GM12878 (cell line): ENCODE data around the gene ZNF655. TPM values are rescaled to one million over a fixed set of nuclear protein-coding genes. Genes with fewer than 3 reads are reported as not detected.
A peak's percentile ranks its signal among the peaks of the same experiment; 100 is the strongest.

Source experiments
- ASH2L ChIP-seq: fragments of 300-600, 200-600 bp; sonication (generic); IDR thresholded peaks from 2 replicates; pipeline ENCODE4 v1.6.1; 2017; ENCODE audit warnings: low read depth, mild to moderate bottlenecking, borderline replicate concordance
- BCL3 ChIP-seq: IDR thresholded peaks from 2 replicates; pipeline ENCODE4 v1.6.1; 2011; ENCODE audit warnings: borderline replicate concordance, low read depth, mild to moderate bottlenecking, moderate library complexity, low read length; ENCODE audit not compliant: insufficient read depth, poor library complexity, severe bottlenecking
- BMI1 ChIP-seq: fragments of 450-650 bp; IDR thresholded peaks from 2 replicates; pipeline ENCODE4 v1.6.1; 2016; ENCODE audit warnings: mild to moderate bottlenecking, moderate library complexity, borderline replicate concordance
- CBFB ChIP-seq: IDR thresholded peaks from 2 replicates; pipeline ENCODE4 v1.6.1; 2016; ENCODE audit warnings: antibody characterized with exemption, low read depth
- JUNB ChIP-seq: IDR thresholded peaks from 2 replicates; pipeline ENCODE4 v1.6.1; 2016; ENCODE audit warnings: antibody characterized with exemption, mild to moderate bottlenecking
- NBN ChIP-seq: fragments of 450-650 bp; IDR thresholded peaks from 2 replicates; pipeline ENCODE4 v1.6.1; 2016
- NR2C2 ChIP-seq: IDR thresholded peaks from 2 replicates; pipeline ENCODE4 v1.6.1; 2011; ENCODE audit warnings: borderline replicate concordance, low read depth; ENCODE audit not compliant: control insufficient read depth, insufficient read length
- PRDM15 ChIP-seq: fragments of 450-650 bp; formaldehyde crosslinking; IDR thresholded peaks from 2 replicates; pipeline ENCODE4 v1.4.0; 2020; ENCODE audit warnings: mild to moderate bottlenecking, moderate library complexity
- RAD21 ChIP-seq: IDR thresholded peaks from 2 replicates; pipeline ENCODE4 v1.6.1; 2011; ENCODE audit warnings: mild to moderate bottlenecking, low read depth, low read length, moderate library complexity; ENCODE audit not compliant: insufficient read depth
- RELA ChIP-seq: fragments of 450-650 bp; IDR thresholded peaks from 2 replicates; pipeline ENCODE4 v1.8.0; 2014; ENCODE audit warnings: borderline replicate concordance; ENCODE audit not compliant: partially characterized antibody
- REST ChIP-seq: IDR thresholded peaks from 2 replicates; pipeline ENCODE4 v1.6.1; 2012; ENCODE audit warnings: mild to moderate bottlenecking, low read depth, low read length
- SUZ12 ChIP-seq: fragments of 200-600 bp; sonication (generic); IDR thresholded peaks from one replicate; pipeline ENCODE4 v1.6.1; 2018; ENCODE audit warnings: antibody characterized with exemption, mild to moderate bottlenecking; ENCODE audit not compliant: unreplicated experiment
- TCF12 ChIP-seq: IDR thresholded peaks from 2 replicates; pipeline ENCODE4 v1.6.1; 2011; ENCODE audit warnings: low read depth, mild to moderate bottlenecking, low read length
- YBX1 ChIP-seq: fragments of 450-650 bp; IDR thresholded peaks from 2 replicates; pipeline ENCODE4 v1.6.1; 2016; ENCODE audit warnings: antibody characterized with exemption
- ZNF687 ChIP-seq: fragments of 450-650 bp; IDR thresholded peaks from 2 replicates; pipeline ENCODE4 v1.6.1; 2017; ENCODE audit warnings: mild to moderate bottlenecking, moderate library complexity
- ZSCAN29 ChIP-seq: fragments of 450-650 bp; IDR thresholded peaks from 2 replicates; pipeline ENCODE4 v1.6.1; 2017; ENCODE audit warnings: mild to moderate bottlenecking, moderate library complexity
- polyA plus RNA-seq, 11 experiments: library from polyadenylated mRNA; depleted of rRNA in 4 of 11; unstranded in 6 of 11; stranded (reverse) in 5 of 11; fragments of >200 nt; fragmentation: Nextera tagmentation in 4 of 11; fragmentation: Illumina TruSeq in 1 of 11; extraction: Ambion mirVana in 4 of 11; extraction: Trizol in 1 of 11; gene quantifications; 1 replicate in 1 of 11; 2 replicates in 10 of 11; pipeline versions ENCODE4 v1.2.1 to v1.2.3, GENCODE V29; 2011 to 2016; ENCODE audit warnings: inconsistent platforms in 2 of 11, missing spikeins in 2 of 11, low read depth in 1 of 11
- total RNA-seq, 4 experiments: library from RNA; depleted of rRNA in 3 of 4; stranded (reverse); fragments of >200 nt in 3 of 4; fragmentation: Illumina TruSeq in 1 of 4; extraction: Trizol in 1 of 4; gene quantifications; 2 replicates each; pipeline versions ENCODE4 v1.2.1 to v1.2.3, GENCODE V29; 2013 to 2021

Gene ZNF655
- total and polyA plus RNA-seq, 10 of the 15 experiments (the other 5 are each of a cell fraction or from before 2014, with no cell fraction given): 14.5 to 107 (median 52.8) TPM

- no peak for TF ChIP-seq RAD21
- peak; percentile 85 for TF ChIP-seq NBN
- no peak for TF ChIP-seq RELA
- TF ChIP-seq ZNF687: 0 out of 2 replicates have a peak, but pooled peaks have one; percentile 35
- no peak for TF ChIP-seq PRDM15 (CRISPR knock-in tag)
- TF ChIP-seq ZSCAN29: no peak
- TF ChIP-seq TCF12: peak; percentile 14; the same call in 1 of the 2 replicates
- TF ChIP-seq NR2C2: no peak
- TF ChIP-seq BMI1: no peak
- peak; percentile 7 for TF ChIP-seq BCL3
- no peak; the same call in none of the 2 replicates for TF ChIP-seq CBFB
- no peak for TF ChIP-seq ASH2L
- TF ChIP-seq REST: no peak
- no peak for TF ChIP-seq SUZ12
- no peak for TF ChIP-seq JUNB
- TF ChIP-seq YBX1: no peak
These were observed at the start of gene ZNF655 (continued) for GRCh38 chr7:99558306-99559174.
